HepG2 (cell line): ENCODE measurements around the gene CRYAA. TPM values are rescaled to one million over a fixed set of nuclear protein-coding genes. Genes with fewer than 3 reads are reported as not detected.
"Not testable (repeated sequence)": the region's sequence is repeated elsewhere in the genome, so short reads cannot be mapped to it uniquely, and the experiment has no call there.

Experiments used
- ATAC-seq: fragments of 200-7000 bp; cut with Tn5 transposase; 3 replicates; pipeline ENCODE4 v1.9.1; 2020; ENCODE audit warnings: mild to moderate bottlenecking, moderate library complexity
- BruUV-seq: library from RNA; stranded (reverse); fragments of 400-500 nt; replicated peaks from 2 replicates; lab custom pipeline; 2021; lab: Mats Ljungman, UMichigan
- CTCF ChIA-PET: fragments of 300-600 bp; formaldehyde crosslinking; extraction: SDS; loops from one replicate; lab custom pipeline; 2021; ENCODE audit warnings: low total read pairs, inconsistent platforms, low intra/inter-chr PET ratio; lab: Yijun Ruan, JAX
- POLR2A ChIA-PET: fragments of 350-600 bp; sonication (Branson Sonifier 250); formaldehyde crosslinking; loops from one replicate; lab custom pipeline; 2020; ENCODE audit warnings: antibody characterized with exemption, inconsistent platforms; lab: Yijun Ruan, JAX
- DNase-seq: peaks from one replicate; pipeline ENCODE4 v3.0.0-alpha.2; 2015; ENCODE audit warnings: low spot score
- FAIRE-seq: peaks from 3 replicates; lab custom pipeline; 2011; peaks lifted over from hg19 to GRCh38; lab: Jason Lieb, UNC
- H2AFZ ChIP-seq: one replicate; pipeline ENCODE4 v1.6.1; 2011; ENCODE audit warnings: low read length, inconsistent platforms
- H3K27ac ChIP-seq: fragments of 300-600 bp; 3 replicates; pipeline ENCODE4 v1.8.0; 2011; ENCODE audit warnings: mixed run types, mild to moderate bottlenecking, mixed read lengths, low read length, inconsistent platforms; ENCODE audit not compliant: insufficient read depth; ENCODE audit errors: extremely low read length
- H3K27me3 ChIP-seq, 2 experiments: fragments of 200-600 bp in 1 of 2; 2 replicates in 1 of 2; 3 replicates in 1 of 2; pipeline versions ENCODE4 v1.6.0 to v1.8.0; 2011; ENCODE audit warnings: low read length in 2 of 2, mild to moderate bottlenecking in 2 of 2, moderate library complexity in 2 of 2, inconsistent platforms in 1 of 2; ENCODE audit not compliant: insufficient read depth in 2 of 2, control insufficient read depth in 1 of 2
- H3K36me3 ChIP-seq, 2 experiments: fragments of 200-600 bp in 1 of 2; replicated peaks in 1 of 2; 2 replicates in 1 of 2; 3 replicates in 1 of 2; pipeline versions ENCODE4 v1.5.1 to v1.8.0; 2011; ENCODE audit warnings: low read length in 2 of 2, inconsistent platforms in 1 of 2; ENCODE audit not compliant: insufficient read depth in 2 of 2, control insufficient read depth in 1 of 2
- H3K4me1 ChIP-seq: 2 replicates; pipeline ENCODE4 v1.5.1; 2012; ENCODE audit warnings: low read length, inconsistent platforms; ENCODE audit not compliant: insufficient read depth
- H3K4me2 ChIP-seq: 2 replicates; pipeline ENCODE4 v1.6.0; 2011; ENCODE audit warnings: low read depth, low read length, inconsistent platforms
- H3K4me3 ChIP-seq, 3 experiments: fragments of 200-600 bp in 1 of 3; sonication (generic), shearing (Covaris generic) in 1 of 3; replicated peaks in 1 of 3; 2 replicates each; pipeline ENCODE4 v1.5.1; 2011 to 2016; ENCODE audit warnings: low read length in 3 of 3, inconsistent platforms in 2 of 3, low read depth in 2 of 3, mild to moderate bottlenecking in 2 of 3, control low read depth in 1 of 3, mixed read lengths in 1 of 3; ENCODE audit not compliant: insufficient read depth in 1 of 3
- H3K79me2 ChIP-seq: one replicate; pipeline ENCODE4 v1.6.1; 2011; ENCODE audit warnings: low read length, inconsistent platforms; ENCODE audit not compliant: insufficient read depth
- H3K9ac ChIP-seq: 2 replicates; pipeline ENCODE4 v1.6.0; 2011; ENCODE audit warnings: mild to moderate bottlenecking, low read depth, low read length, inconsistent platforms; ENCODE audit not compliant: insufficient read depth
- H3K9me3 ChIP-seq: 2 replicates; pipeline ENCODE4 v1.5.1; 2012; ENCODE audit warnings: mild to moderate bottlenecking, low read length
- H4K20me1 ChIP-seq: 2 replicates; pipeline ENCODE4 v1.6.0; 2011; ENCODE audit warnings: inconsistent platforms, mild to moderate bottlenecking, low read length, moderate library complexity; ENCODE audit not compliant: insufficient read depth
- NR2F6 ChIP-seq, 2 experiments: IDR thresholded peaks; 2 replicates each; pipeline ENCODE4 v1.6.1; 2016; ENCODE audit warnings: antibody characterized with exemption in 1 of 2, mild to moderate bottlenecking in 1 of 2
- RARA ChIP-seq: IDR thresholded peaks from 2 replicates; pipeline ENCODE4 v1.6.1; 2016; ENCODE audit warnings: missing genetic modification reagents, missing compliant biosample characterization
- RXRB ChIP-seq: IDR thresholded peaks from 2 replicates; pipeline ENCODE4 v1.6.1; 2016; ENCODE audit warnings: borderline replicate concordance, missing genetic modification reagents, missing compliant biosample characterization
- STAG1 ChIP-seq: sonication (generic); formaldehyde crosslinking; IDR thresholded peaks from 2 replicates; pipeline ENCODE4 v1.4.0; 2020; ENCODE audit warnings: missing genetic modification reagents
- THRA ChIP-seq: sonication (generic); formaldehyde crosslinking; IDR thresholded peaks from 2 replicates; pipeline ENCODE4 v1.4.0; 2020; ENCODE audit warnings: missing genetic modification reagents, borderline replicate concordance
- WGBS: methylation state at CpG from one replicate; pipeline ENCODE4 v1.1.6; 2017; ENCODE audit warnings: low lambda C conversion rate; 5-methylcytosine and 5-hydroxymethylcytosine counted together
- in situ Hi-C: cut with HindIII; loops from 2 replicates; pipeline ENCODE4 v1.10.0; 2017; ENCODE audit warnings: low pct_unique_long_range_greater_than_20kb; ENCODE audit not compliant: extremely low pct_ligation_motif_present
- intact Hi-C: fragments of 100-400 bp; cut with micrococcal nuclease; formaldehyde crosslinking; loops from one replicate; pipeline ENCODE4 v1.10.0; 2022; ENCODE audit not compliant: unreplicated experiment
- polyA plus RNA-seq, 8 experiments: library from polyadenylated mRNA; depleted of rRNA in 3 of 8; stranded (reverse) in 7 of 8; unstranded in 1 of 8; fragments of >200 nt; fragmentation: Illumina TruSeq in 4 of 8; extraction: Trizol in 4 of 8; gene quantifications; 2 replicates each; pipeline versions ENCODE4 v1.2.1 to v1.2.3, GENCODE V29; 2011 to 2016; ENCODE audit warnings: low read depth in 4 of 8, missing spikeins in 1 of 8, mixed read lengths in 1 of 8; ENCODE audit not compliant: insufficient read depth in 1 of 8
- total RNA-seq, 5 experiments: library from RNA; depleted of rRNA; stranded (reverse); fragments of >200 nt; fragmentation: Illumina TruSeq; extraction: Trizol; gene quantifications; 2 replicates each; pipeline ENCODE4 v1.2.3, GENCODE V29; 2016; ENCODE audit warnings: low read depth in 1 of 5

The CRYAA gene
- total and polyA plus RNA-seq, 2 of the 13 experiments (the other 11 are each of a cell fraction or from before 2014, with no cell fraction given), result 5.6 to 8.6 TPM

- H3K36me3 ChIP-seq; intact Hi-C loops; H3K4me3 ChIP-seq; POLR2A ChIA-PET; H3K79me2 ChIP-seq; BruUV-seq; H2AFZ ChIP-seq; H3K9ac ChIP-seq; H3K4me1 ChIP-seq; in situ Hi-C loops; DNase-seq; H3K27ac ChIP-seq; H3K9me3 ChIP-seq; H4K20me1 ChIP-seq; H3K27me3 ChIP-seq; CTCF ChIA-PET; H3K4me2 ChIP-seq; TF ChIP-seq NR2F6 (IDR thresholded peaks at IDR 0.05): not testable (repeated sequence)
- ATAC-seq, result peak; percentile 85
- TF ChIP-seq RARA (CRISPR knock-in tag) (peak; percentile 46; the same call in 1 of the 2 replicates), THRA (peak; percentile 23; the same call in 1 of the 2 replicates), NR2F6 (CRISPR knock-in tag; IDR thresholded peaks at IDR 0.05) (peak; percentile 72), STAG1 (CRISPR knock-in tag) (peak; percentile 37), RXRB (0 out of 2 replicates have a peak, but pooled peaks have one; percentile 23)
- WGBS, result no CpG with 5 or more reads among the region's 8 CpGs
- FAIRE-seq, result peak; percentile 98
These were observed 29.9 kb upstream of the CRYAA start for GRCh38 chr21:43138944-43139343.

GRCh38 chr21:43141407-43141806 lies 27.4 kb upstream of the CRYAA start:
- WGBS, result no CpG with 5 or more reads among the region's 17 CpGs
- H3K79me2 ChIP-seq, H3K9ac ChIP-seq, H3K4me3 ChIP-seq, FAIRE-seq, H3K27ac ChIP-seq, BruUV-seq, ATAC-seq, in situ Hi-C loops, H4K20me1 ChIP-seq, H3K36me3 ChIP-seq, H3K4me1 ChIP-seq, DNase-seq, H3K4me2 ChIP-seq, H3K27me3 ChIP-seq, H2AFZ ChIP-seq, H3K9me3 ChIP-seq, CTCF ChIA-PET, POLR2A ChIA-PET, intact Hi-C loops: not testable (repeated sequence)

GRCh38 chr21:43146637-43147036 lies 22.2 kb upstream of the CRYAA start:
- H3K4me1 ChIP-seq, DNase-seq, H2AFZ ChIP-seq, H3K9me3 ChIP-seq, BruUV-seq, in situ Hi-C loops, H3K4me3 ChIP-seq, H3K4me2 ChIP-seq, CTCF ChIA-PET, H3K27me3 ChIP-seq, H3K27ac ChIP-seq, H3K79me2 ChIP-seq, POLR2A ChIA-PET, H4K20me1 ChIP-seq, H3K36me3 ChIP-seq, intact Hi-C loops, H3K9ac ChIP-seq: not testable (repeated sequence)
- ATAC-seq, result peak; percentile 89
- FAIRE-seq, result peak; percentile 94
- no CpG with 5 or more reads among the region's 12 CpGs for WGBS
